Parathyroid adenoma (tissue), 2 donors: ENCODE measurements around the gene UQCR11.

ENCODE experiments used
- H2AFZ ChIP-seq: fragments of 300-600 bp; sonication (generic); one replicate; pipeline ENCODE4 v1.7.0; 2017; ENCODE audit warnings: antibody characterized with exemption, mild to moderate bottlenecking
- H3K27ac ChIP-seq: fragments of 300-600 bp; sonication (generic); one replicate; pipeline ENCODE4 v1.7.0; 2017
- H3K27me3 ChIP-seq: fragments of 300-600 bp; sonication (generic); one replicate; pipeline ENCODE4 v1.7.0; 2017; ENCODE audit warnings: low read length; ENCODE audit not compliant: control insufficient read depth, insufficient read depth
- H3K36me3 ChIP-seq: fragments of 300-600 bp; sonication (generic); one replicate; pipeline ENCODE4 v1.7.0; 2017; ENCODE audit warnings: low read length; ENCODE audit not compliant: control insufficient read depth, insufficient read depth
- H3K4me1 ChIP-seq: fragments of 300-600 bp; sonication (generic); one replicate; pipeline ENCODE4 v1.7.0; 2017; ENCODE audit warnings: control low read depth
- H3K4me2 ChIP-seq: fragments of 300-600 bp; sonication (generic); one replicate; pipeline ENCODE4 v1.7.0; 2017; ENCODE audit warnings: low read length
- H3K4me3 ChIP-seq: fragments of 300-600 bp; sonication (generic); one replicate; pipeline ENCODE4 v1.7.0; 2017; ENCODE audit warnings: low read depth, low read length
- H3K79me2 ChIP-seq: fragments of 300-600 bp; sonication (generic); one replicate; pipeline ENCODE4 v1.7.0; 2017; ENCODE audit warnings: control low read depth
- H3K9ac ChIP-seq: fragments of 300-600 bp; sonication (generic); one replicate; pipeline ENCODE4 v1.7.0; 2017; ENCODE audit warnings: mild to moderate bottlenecking
- H3K9me3 ChIP-seq: fragments of 300-600 bp; sonication (generic); one replicate; pipeline ENCODE4 v1.7.0; 2017; ENCODE audit warnings: low read length; ENCODE audit not compliant: control insufficient read depth
- CTCF ChIP-seq: fragments of 300-600 bp; sonication (generic); IDR thresholded peaks from one replicate; pipeline ENCODE4 v1.7.0; 2017; ENCODE audit warnings: antibody characterized with exemption, mild to moderate bottlenecking
- donor health status: primary hyperparathyroidism.

UQCR11 gene

DNA sequence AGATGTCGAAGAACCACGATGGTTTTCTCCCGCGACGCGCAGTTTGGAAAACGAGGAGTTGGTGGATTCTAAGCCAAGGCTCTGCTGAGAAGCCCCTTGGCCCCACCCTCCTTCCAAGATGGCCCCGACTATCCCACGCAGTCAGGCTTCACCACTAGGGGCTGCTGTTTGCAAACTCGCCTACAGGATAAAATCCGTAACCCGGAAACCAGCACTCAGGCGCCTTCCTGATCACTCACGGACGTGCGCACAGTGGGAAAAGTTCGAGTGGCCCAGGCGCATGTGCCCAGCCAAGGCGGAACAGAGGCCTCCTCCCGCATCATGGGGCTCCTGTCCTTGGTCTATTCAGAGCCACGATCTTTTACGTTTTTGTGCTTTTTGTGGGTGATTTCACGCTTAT, 19.2 kb upstream of the UQCR11 start:
- H3K4me2 ChIP-seq, result no peak overlapping the region
- no peaks in the 10 kb centered on the region for H3K4me1 ChIP-seq
- no peaks in the 10 kb centered on the region for H3K9me3 ChIP-seq
- no peak overlapping the region for H3K4me3 ChIP-seq
- no peaks in the 10 kb centered on the region for H3K36me3 ChIP-seq
- no peak overlapping the region for H3K27ac ChIP-seq
- no peak overlapping the region for H3K9ac ChIP-seq
- no peaks in the 10 kb centered on the region for H3K79me2 ChIP-seq
- no peak for TF ChIP-seq CTCF
- no peaks in the 10 kb centered on the region for H3K27me3 ChIP-seq
- H2AFZ ChIP-seq, result no peak overlapping the region

- Histone ChIP-seq H3K4me3 (no peak overlapping the region), H3K4me1 (no peaks in the 10 kb centered on the region), H3K4me2 (no peak overlapping the region), H3K9ac (no peak overlapping the region), H3K27ac (no peak overlapping the region), H3K9me3 (no peaks in the 10 kb centered on the region), H3K36me3 (no peaks in the 10 kb centered on the region), H2AFZ (no peak overlapping the region), H3K79me2 (no peaks in the 10 kb centered on the region), H3K27me3 (no peaks in the 10 kb centered on the region)
- no peak for TF ChIP-seq CTCF
These were observed 17.3 kb upstream of the UQCR11 start for GRCh38 chr19:1622541-1622940.

GRCh38 chr19:1622007-1622406, 16.7 kb upstream of the UQCR11 start:
- H3K79me2 ChIP-seq, result no peaks in the 10 kb centered on the region
- H3K27me3 ChIP-seq, result no peaks in the 10 kb centered on the region
- TF ChIP-seq CTCF, result no peak
- H3K4me3 ChIP-seq, result no peak overlapping the region
- H3K27ac ChIP-seq, result no peak overlapping the region
- no peaks in the 10 kb centered on the region for H3K36me3 ChIP-seq
- no peak overlapping the region for H2AFZ ChIP-seq
- no peaks in the 10 kb centered on the region for H3K9me3 ChIP-seq
- no peak overlapping the region for H3K9ac ChIP-seq
- no peaks in the 10 kb centered on the region for H3K4me1 ChIP-seq
- H3K4me2 ChIP-seq, result no peak overlapping the region

DNA sequence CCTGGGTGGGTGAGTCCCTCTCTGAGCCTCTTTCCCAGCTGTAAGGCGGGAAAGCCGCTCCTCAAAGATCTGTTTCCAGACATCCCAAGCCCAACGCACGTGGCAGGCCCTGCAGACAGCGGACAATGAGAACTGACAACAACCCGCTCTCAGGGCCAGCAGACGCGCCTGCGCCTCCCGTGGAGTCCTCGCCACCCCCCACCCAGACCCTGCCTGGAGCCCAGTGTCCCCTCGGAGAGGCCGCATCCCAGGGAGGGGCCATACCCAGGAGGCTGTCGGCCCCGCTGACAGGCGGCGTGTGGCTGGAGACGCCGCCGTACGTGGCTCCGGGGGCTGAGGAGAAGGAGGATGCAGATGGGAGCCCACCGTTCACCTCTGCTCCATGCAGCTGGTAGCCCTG, 16.3 kb upstream of the UQCR11 start:
- H3K79me2 ChIP-seq, result no peaks in the 10 kb centered on the region
- TF ChIP-seq CTCF, result no peak
- no peaks in the 10 kb centered on the region for H3K9me3 ChIP-seq
- no peak overlapping the region for H3K27ac ChIP-seq
- H3K4me2 ChIP-seq, result no peak overlapping the region
- no peaks in the 10 kb centered on the region for H3K4me1 ChIP-seq
- no peaks in the 10 kb centered on the region for H3K27me3 ChIP-seq
- H3K4me3 ChIP-seq, result no peak overlapping the region
- H3K36me3 ChIP-seq, result no peaks in the 10 kb centered on the region
- H3K9ac ChIP-seq, result no peak overlapping the region
- no peak overlapping the region for H2AFZ ChIP-seq

GRCh38 chr19:1621021-1621420, 15.8 kb upstream of the UQCR11 start:
- Histone ChIP-seq H3K9me3 (no peaks in the 10 kb centered on the region), H3K9ac (no peak overlapping the region), H3K36me3 (no peaks in the 10 kb centered on the region), H3K79me2 (no peaks in the 10 kb centered on the region), H3K4me1 (no peaks in the 10 kb centered on the region), H3K27ac (no peak overlapping the region), H2AFZ (no peak overlapping the region), H3K4me3 (no peak overlapping the region), H3K4me2 (no peak overlapping the region), H3K27me3 (no peaks in the 10 kb centered on the region)
- TF ChIP-seq CTCF, result no peak
